Right renal pelvis (tissue), 4 donors: ENCODE measurements around the gene IL21R. TPM values are rescaled to one million over a fixed set of nuclear protein-coding genes. Genes with fewer than 3 reads are reported as not detected.
"Not testable (repeated sequence)": the region's sequence is repeated elsewhere in the genome, so short reads cannot be mapped to it uniquely, and the experiment has no call there.

ENCODE experiments used
- DNase-seq, 4 donors: peaks; one replicate each; pipeline ENCODE4 v3.0.0-alpha.2; 2013; ENCODE audit warnings: low read depth in 4 of 4, low spot score in 3 of 4, missing footprints in 1 of 4
- polyA plus RNA-seq, 4 donors: library from polyadenylated mRNA; unstranded; fragments of 120-200 nt; gene quantifications; one replicate each; pipeline ENCODE4 v1.2.1, GENCODE V29; 2013; ENCODE audit not compliant: insufficient read length in 4 of 4

IL21R gene
- polyA plus RNA-seq, 4 donors = 0.11 to 0.19 (median 0.15) TPM

DNA sequence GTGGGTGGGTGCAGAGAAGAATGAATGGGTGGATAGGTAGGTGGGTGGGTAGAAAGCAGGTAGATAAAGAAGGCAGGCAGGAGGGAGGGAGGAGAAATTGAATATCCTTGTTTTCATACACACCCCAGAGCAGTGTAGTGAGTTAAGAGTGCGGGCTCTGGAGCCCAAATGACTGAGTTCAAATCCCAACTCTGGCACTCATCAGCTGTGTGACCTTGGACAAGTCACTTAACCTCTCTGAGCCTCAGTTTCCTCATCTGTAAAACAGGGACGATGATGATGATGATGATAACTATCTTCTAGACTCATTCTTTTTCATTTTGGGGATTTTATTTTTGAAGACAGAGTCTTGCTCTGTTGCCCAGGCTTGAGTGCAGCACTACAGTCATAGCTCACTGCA is 2.0 kb upstream of the IL21R start:
- DNase-seq = no peak

- no peak for DNase-seq
Observed at GRCh38 chr16:27400751-27401620, 988 bp upstream of the IL21R start.

- no peak for DNase-seq
Observed at GRCh38 chr16:27402569-27402963, 592 bp downstream of the IL21R start.

GRCh38 chr16:27402964-27403600 is 1.1 kb downstream of the IL21R start:
- DNase-seq = no peak

DNA sequence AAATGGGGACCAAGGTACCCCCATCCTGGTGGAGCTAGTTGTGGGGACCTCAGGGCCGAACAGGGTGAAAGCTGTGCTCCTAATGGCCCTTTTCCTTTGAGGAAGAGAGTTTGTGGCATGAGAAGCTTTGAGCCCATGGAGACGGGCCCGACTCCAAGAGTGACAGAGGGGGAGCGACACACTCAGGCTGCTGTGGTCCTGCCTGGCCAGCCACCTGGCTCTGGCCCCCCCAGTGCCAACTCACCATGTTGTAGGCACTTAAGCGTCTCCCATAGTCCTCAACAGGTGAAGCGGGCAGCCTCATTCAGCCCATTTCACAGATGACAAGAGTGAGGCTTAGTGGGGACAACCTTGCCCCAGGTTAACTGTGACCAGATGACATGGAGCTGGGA is 1.6 kb downstream of the IL21R start:
- no peak for DNase-seq

DNA sequence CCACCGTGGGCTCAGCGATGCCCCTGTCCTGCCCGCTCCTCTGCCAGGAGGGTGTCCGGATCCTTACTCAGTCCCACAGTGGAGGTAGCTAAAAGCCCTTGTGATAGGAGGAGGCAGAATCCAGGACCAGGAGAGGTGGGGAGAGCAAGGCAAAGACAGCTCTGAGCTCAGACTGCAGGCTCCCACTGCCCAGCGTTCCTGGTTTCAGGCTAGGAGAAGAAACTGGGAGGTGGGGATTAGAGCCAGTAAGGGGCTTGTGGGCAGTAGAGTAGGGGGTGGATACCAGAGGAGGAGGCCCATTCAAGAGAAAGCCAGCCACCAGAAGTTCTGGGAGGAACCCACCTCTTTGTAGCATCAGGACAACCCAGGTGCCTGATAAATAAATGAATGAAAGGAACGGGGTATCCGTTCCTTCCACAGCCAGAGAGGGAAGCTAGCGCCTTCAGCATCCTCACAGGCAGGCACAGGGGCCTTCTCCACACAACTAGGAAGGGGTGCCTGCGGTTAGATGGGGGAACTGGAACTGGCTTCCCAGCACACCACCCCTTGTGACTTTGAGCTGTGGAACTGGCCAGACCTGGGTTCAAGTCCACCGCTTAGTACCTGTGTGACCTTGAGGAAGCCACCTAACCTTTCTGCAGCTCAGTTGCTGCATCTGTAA is 2.3 kb downstream of the IL21R start:
- no peak for DNase-seq

GRCh38 chr16:27405546-27406451 is 3.8 kb downstream of the IL21R start:
- DNase-seq = no peak

GRCh38 chr16:27406511-27407128 is 4.6 kb downstream of the IL21R start:
- DNase-seq = no peak

- DNase-seq = no peak
Observed at GRCh38 chr16:27407133-27407532, 5.2 kb downstream of the IL21R start.

- DNase-seq = no peak
Observed at GRCh38 chr16:27408012-27408601, 6.1 kb downstream of the IL21R start.

- DNase-seq = no peak
Observed at GRCh38 chr16:27408602-27409031, 6.6 kb downstream of the IL21R start.

DNA sequence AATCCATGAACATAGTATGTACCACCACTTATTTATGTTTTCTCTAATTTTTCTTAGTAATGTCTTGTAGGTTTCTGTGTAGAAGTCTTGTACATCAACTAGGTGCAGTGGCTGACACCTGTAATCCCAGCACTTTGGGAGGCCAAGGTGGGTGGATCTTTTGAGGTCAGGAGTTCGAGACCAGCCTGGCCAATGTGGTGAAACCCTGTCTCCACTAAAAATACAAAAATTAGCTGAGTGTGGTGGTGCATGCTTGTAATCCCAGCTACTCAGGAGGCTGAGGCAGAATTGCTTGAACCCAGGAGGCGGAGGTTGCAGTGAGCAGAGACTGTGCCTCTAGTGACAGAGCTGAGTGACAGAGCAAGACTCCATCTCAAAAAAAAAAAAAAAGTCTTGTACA is 8.0 kb downstream of the IL21R start:
- DNase-seq = not testable (repeated sequence)

DNA sequence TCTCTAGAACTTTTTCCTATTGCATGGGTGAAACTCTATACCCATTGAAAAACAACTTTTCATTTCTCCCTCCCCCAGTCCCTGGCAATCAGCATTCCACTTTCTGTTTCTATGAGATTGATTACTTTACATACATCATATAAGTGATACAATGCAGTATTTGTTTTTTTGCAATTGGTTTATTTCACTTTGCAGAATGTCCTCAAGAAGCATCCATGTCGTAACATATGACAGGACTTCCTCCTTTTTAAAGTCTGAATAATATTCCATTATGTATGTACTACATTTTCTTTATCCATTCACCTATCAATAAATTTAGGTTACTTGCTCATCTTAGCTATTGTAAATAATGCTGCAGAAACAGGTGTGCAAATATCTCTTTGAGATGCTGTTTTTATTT is 8.8 kb downstream of the IL21R start:
- no peak for DNase-seq

DNA sequence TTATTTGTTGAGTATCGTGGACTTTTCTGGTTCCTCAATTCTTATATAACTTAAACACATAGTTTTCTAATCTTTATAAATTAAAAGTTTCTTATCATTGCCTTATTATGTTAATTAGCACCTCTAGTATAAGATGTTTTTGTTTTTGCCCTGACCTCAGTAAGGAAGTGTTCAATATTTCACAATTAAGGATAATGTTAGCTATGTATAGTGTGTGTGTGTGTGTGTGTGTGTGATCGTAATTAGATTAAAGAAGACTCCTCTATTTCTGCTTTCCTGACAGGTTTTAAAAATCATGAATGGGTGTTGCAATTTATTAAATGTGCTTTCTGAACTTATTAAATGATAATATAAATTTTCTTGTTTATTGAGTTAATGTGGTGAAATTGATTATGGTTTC is 12.0 kb downstream of the IL21R start:
- DNase-seq = no peak

DNA sequence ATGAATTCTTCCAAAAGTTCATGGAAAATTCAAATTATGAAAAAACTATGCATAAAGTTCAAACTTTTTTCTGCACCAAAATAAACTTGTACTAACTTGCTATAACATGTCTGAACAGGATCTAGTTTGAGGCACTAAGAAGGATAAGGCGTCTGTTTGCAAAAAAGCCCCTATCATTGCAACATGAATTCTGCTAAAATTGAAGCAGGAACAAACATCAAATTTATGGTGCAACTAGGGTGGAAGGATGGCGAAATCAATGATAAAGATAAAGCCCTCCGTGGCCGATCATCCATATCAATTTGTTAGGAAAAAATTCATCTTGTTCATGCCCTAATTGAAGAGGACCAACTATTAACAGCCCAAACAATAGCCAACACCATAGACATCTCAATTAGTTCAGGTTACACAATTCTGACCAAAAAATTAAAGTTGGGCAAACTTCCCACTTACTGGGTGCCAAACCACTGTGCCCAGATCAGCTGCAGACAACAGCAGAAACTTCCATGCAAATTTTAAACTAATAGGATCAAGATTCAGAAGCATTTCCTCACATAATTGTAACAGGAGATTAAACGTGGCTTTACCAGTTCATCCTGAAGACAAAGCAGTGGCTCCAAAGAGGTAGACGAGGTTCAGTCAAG is 12.9 kb downstream of the IL21R start:
- DNase-seq = no peak

- no peak for DNase-seq
Observed at GRCh38 chr16:27417047-27417671, 15.2 kb downstream of the IL21R start.

DNA sequence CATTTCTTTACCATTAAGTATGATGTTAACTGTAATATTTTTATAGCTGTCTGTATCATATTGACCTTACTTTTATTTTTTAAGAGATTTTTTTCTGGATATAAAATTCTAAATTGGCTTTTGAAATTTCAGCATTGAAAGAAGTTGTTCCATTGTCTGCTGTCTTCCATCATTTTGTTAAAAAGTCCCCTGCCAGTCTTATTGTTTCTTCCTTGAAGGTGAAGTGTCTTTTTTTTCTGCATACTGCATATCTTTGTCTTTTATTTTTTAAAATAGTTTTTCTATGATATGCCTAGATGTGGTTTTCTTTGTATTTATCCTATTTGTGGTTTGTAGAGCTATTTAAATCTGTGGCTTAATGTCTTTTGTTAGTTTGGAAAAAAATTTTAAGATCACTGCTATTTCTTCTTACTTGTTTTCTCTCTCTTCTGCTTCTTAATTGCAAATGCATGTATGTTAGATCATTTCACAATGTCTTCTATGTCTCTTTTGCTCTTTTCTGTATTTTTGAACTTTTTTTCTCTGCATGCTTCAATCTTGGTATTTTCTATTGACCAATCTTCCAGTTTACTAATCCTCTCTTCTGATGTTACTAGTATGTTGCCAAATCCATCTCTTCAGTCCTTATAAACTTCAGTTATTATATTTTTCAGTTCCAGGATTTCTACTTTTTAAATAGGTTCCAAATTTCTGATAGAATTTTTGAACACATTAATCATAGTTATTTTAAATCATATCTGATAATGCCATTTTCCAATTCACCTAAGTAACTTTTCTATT is 20.2 kb downstream of the IL21R start:
- DNase-seq = no peak
